ENCODE results near the gene NOC3L.
"Not testable (repeated sequence)": the region's sequence is repeated elsewhere in the genome, so short reads cannot be mapped to it uniquely, and the experiment has no call there.

Gene NOC3L

DNA sequence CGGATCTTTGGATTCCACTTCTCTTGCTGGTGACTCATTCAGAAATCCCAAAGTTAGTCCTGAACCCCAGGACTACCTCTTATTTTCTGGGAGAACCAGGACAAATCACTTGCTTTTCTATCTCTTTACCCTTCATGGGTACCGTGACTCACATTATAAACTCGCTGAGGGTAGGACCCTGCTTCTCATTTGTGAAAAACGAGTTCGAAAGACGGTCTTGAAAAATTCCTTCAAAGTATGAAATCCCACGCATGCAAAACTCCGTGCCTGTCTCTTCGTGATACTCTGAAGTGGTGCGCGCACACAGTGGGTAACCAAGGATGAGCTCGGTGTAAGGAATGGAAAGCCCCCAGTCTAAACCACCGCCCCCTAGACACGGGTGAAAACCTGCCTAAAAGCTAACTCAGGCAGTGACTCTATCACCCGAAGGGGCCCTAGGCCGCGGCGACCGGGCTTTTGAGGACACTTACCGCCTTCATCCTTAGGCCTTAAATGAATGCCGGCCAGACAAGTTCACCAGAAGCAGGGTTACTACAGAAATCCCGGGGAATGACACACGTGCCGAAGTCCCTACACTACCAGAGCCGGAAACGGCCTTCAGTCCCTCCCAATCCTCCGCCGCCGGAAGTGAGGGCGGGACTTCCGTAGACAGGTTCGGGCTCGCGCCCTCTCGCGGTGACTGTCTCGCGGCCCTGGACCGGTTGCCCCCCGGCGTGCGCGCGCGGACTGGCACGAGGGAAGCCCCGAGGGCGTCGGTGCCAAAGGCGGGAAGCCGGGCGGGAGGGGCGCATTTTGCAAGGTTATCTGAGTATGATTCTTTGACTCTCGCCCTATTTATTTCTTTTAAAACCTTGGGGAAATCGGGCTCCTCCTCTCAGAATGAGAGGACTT is at the start of gene NOC3L:
Gene NOC3L, minus strand, starts transcription at position 580 of the 891 bp plus-strand sequence. Its CDS starts 101 bp downstream, at position 479.
- peak; percentile 96 for DNase-seq (ENCODE audit: low spot score)

DNA sequence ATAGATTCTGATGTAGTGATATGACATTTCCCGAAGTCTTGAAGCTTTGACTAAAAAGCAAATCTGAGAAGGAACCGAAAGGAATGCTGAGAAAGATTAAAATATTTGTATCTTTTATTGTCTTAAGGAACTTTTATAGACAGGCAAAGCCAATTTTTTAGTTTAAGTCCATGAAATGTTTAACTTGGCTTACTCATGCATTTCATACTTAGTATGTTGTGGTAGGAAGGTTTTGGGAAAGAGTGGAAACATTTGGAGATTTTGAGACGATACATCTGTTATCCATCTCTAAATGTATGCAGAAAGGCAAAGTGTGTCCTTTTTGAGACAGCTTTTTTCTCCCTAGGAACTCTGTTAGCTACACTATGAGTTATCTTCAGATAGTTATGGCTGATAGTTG is 49.7 kb upstream of the NOC3L start:
- no peak for DNase-seq (ENCODE audit: low spot score)

DNA sequence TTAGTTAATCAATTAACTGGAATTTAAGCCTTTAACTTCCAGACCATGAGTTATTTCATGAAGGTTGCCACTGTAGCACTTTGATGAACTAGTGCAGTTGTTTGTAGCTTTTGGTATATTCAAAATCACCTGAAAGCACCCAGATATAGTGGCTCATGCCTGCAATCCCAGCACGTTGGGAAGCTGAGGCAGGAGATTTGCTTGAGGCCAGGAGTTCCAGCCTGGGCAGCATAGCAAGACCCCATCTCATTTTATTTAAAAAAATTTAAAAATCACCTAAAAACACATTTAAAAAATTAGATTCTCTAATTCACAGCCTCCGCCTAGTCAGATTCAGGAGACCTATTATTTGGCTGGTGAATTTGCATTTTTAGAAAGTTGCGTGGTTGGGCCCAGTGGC is 48.6 kb upstream of the NOC3L start:
- no peak for DNase-seq (ENCODE audit: low spot score)

- DNase-seq (ENCODE audit: low spot score): no peak
These were observed 46.4 kb upstream of the NOC3L start for GRCh38 chr10:94409021-94409657.

DNA sequence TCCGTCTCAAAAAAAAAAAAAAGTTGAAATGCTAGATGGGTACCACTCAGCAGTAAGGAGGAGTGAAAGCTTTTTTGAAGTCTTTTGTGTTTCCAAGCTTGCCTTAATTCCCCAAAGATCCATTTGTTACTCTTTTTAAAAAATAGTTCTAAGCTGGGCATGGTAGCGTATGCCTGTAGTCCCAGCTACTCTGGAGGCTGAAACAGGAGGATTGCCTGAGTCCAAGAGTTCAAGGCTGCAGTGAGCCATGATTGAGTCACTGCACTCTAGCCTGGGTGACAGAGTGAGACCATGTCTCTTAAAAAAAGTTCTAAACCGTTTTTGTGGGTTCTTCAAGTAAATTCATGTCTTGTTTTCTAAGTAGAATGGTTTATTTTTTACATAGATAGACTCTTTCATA is 44.9 kb upstream of the NOC3L start:
- no peak for DNase-seq (ENCODE audit: low spot score)

GRCh38 chr10:94405406-94405805 is 42.7 kb upstream of the NOC3L start:
- DNase-seq (ENCODE audit: low spot score): no peak

GRCh38 chr10:94403380-94404213 is 40.9 kb upstream of the NOC3L start:
- DNase-seq (ENCODE audit: low spot score): peak; percentile 7

GRCh38 chr10:94402843-94403379 is 40.2 kb upstream of the NOC3L start:
- no peak for DNase-seq (ENCODE audit: low spot score)

DNA sequence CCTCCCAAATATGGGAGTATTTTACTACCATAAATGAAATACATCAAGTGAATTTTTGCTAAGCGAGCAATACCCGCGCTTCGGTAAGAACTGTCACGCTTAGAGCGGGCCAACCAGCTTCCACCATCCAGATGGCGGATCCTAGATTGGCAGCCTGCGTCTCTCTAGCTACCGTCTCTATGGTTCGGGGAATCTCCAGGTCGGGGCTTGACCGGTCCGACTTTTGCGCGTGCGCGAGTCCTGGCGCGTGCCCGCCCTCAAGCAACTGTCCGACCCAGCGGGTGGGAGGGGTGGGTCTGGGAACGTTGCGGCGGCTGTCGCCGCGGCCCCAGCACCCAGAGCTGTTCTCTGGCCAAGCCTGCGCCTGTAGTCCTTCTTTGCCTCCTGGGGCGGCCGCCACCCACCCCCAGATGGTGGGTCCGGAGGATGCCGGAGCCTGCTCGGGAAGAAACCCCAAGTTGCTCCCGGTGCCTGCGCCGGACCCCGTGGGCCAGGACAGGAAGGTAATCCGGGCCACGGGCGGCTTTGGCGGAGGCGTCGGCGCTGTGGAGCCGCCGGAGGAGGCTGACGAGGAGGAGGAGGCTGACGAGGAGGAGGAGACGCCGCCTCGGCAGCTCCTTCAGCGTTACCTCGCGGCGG is 39.6 kb upstream of the NOC3L start, which contains the start of gene TBC1D12:
Gene TBC1D12, plus strand, starts transcription at position 338 of the 639 bp plus-strand sequence. Its CDS starts 73 bp downstream, at position 411.
- peak; percentile 53 for DNase-seq (ENCODE audit: low spot score)

- DNase-seq (ENCODE audit: low spot score): no peak
These were observed 36.0 kb upstream of the NOC3L start for GRCh38 chr10:94398762-94399161.

- DNase-seq (ENCODE audit: low spot score): no peak
These were observed 35.0 kb upstream of the NOC3L start for GRCh38 chr10:94397549-94398370.

DNA sequence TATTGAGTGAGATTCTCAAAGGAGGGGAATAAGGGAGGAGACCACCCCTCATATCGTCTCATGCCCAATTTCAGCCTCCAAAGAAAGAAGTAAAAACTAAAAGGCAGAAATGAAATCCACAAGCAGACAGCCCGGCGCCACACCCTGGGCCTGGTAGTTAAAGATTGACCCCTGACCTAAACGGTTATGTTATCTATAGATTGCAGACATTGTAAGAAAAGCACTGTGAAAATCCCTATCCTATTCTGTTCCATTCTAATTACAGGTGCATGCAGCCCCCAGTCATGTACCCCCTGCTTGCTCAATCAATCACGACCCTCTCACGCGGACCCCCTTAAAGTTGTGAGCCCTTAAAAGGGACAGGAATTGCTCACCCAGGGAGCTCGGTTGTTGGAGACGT is 29.4 kb upstream of the NOC3L start:
- DNase-seq (ENCODE audit: low spot score): not testable (repeated sequence)

- DNase-seq (ENCODE audit: low spot score): not testable (repeated sequence)
These were observed 23.0 kb upstream of the NOC3L start for GRCh38 chr10:94385733-94386132.

DNA sequence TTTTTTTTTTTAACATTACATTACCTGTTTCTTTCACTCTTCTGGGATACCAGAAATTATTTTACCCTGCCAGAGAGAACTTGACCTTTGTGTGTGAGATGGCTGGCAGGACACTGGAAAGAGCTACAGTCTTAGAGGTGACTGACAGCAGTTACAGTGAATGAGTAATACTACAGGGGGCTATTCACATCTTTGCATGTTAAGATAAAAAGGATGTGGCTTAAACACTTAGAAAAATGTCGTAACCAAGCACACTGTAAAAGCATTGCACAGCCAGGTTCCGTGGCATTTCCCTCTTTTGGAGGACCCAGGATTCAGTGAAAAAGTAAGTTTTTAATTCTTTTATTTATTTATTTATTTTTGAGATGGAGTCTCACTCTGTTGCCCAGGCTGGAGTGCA is 20.8 kb upstream of the NOC3L start:
- no peak for DNase-seq (ENCODE audit: low spot score)

GRCh38 chr10:94376865-94377264 is 14.1 kb upstream of the NOC3L start:
- no peak for DNase-seq (ENCODE audit: low spot score)

DNA sequence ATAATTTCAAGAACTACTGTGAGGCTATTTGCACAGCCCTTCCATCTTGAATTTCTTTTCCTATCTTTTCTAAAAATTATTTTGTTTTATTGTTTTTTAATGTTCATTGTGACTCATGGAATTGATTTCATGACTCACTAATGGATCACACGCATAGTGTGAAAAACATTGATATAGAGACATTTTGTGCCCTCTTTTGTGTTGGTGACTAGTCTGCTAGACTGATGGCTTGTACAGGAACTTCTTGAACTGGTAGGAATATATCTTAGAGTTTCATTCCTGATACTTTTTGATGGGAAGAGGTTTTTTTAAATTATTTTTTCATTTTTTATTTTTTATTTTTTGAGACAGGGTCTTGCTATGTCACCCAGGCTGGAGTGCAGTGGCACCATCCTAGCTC is 12.6 kb upstream of the NOC3L start:
- no peak for DNase-seq (ENCODE audit: low spot score)

DNA sequence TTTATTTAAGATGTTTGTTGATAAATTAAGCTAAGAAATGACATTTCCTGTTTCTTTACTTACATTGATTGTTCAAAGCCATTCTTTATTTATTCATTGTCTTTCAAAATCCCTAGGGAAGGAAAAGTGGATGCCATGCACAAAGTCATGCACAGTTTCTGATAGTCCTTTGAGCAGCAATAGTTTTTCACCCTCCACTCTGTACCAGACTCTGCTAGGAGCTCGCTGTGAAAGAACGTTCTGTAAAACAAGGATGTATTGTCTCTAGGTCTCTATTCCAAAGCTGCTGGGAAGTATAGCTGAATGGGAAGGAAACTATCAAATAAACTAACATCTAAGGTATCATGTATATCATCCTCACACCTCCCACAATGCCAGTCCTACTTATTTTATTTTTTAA is 7.8 kb upstream of the NOC3L start:
- DNase-seq (ENCODE audit: low spot score): no peak

DNA sequence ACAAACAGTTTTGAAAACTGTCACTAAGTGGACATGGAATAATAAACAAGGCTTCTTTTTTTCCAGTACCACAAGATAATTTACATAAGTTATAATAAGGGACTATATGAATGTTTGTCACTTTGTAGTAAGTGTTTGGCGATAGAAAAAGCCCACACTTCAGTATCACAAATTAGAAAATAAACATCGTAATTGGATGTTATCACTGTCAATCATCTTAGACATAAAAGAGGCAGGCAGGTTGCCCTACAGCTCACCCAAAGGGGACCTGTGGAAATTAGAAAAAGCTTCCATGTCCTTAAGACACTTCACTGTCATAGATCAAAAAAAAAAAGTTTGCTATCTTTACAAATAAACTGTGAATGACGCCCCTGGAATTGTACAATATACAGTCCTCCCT is 3.6 kb upstream of the NOC3L start:
- no peak for DNase-seq (ENCODE audit: low spot score)

GRCh38 chr10:94364482-94364881 is 1.7 kb upstream of the NOC3L start:
- no peak for DNase-seq (ENCODE audit: low spot score)

DNA sequence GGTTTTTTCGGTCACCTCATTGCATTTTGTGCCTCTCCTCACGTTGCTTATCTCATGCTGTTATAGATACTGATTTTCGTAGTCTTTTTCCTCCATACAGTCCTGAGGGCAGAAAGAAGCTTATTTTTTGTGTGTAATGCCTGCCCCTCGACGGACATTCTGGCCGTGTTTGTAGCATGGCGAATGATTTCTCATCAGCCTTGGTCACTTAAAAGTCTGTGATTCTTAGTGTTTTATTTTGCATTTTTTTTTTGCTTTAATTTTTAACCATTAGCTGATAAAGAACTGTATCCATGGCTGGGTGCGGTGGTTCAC is 469 bp upstream of the NOC3L start:
- DNase-seq (ENCODE audit: low spot score): no peak

Data from activated CD4-positive, alpha-beta T cell treated with anti-CD3 and anti-CD28 coated beads, Interleukin-2, Interleukin-4, amounts not matched to agents 100 ng/mL and 50 ng/mL, durations not matched to agents 16 hours and 8 hours (primary cell).